ENCODE results near the gene RAD21L1.

RAD21L1 gene

GRCh38 chr20:1283522-1284510, 58.0 kb downstream of the RAD21L1 start:
- intact Hi-C loops (cut with DNase I): no loop called here
- peak in 9 of 42 donors; percentile 3 to 29 (median 16) for DNase-seq

GRCh38 chr20:1286267-1287024, 60.6 kb downstream of the RAD21L1 start:
- intact Hi-C loops (cut with DNase I): no loop called here
- peak in 3 of 42 donors; percentile 5 to 38 (median 20) for DNase-seq

- DNase-seq: no peak
Observed at GRCh38 chr20:1287306-1287705, 61.5 kb downstream of the RAD21L1 start.

GRCh38 chr20:1287787-1288569, 62.1 kb downstream of the RAD21L1 start:
- DNase-seq: peak in 1 of 42 donors; percentile 14
- intact Hi-C loops (cut with DNase I): no loop called here

More at GRCh38 chr20:1287306-1287705, 61.5 kb downstream of the RAD21L1 start:
- intact Hi-C loops (cut with DNase I): no loop called here

- intact Hi-C loops (cut with DNase I): no loop called here
- DNase-seq: peak in 30 of 42 donors; percentile 32 to 89 (median 62)
Observed at GRCh38 chr20:1291191-1291741, 65.4 kb downstream of the RAD21L1 start.

GRCh38 chr20:1292620-1293019, 66.8 kb downstream of the RAD21L1 start:
- DNase-seq: no peak
- intact Hi-C loops (cut with DNase I): no loop called here

- peak in 1 of 42 donors; percentile 26 for DNase-seq
- intact Hi-C loops (cut with DNase I): no loop called here
Observed at GRCh38 chr20:1293641-1294379, 68.0 kb downstream of the RAD21L1 start.

- intact Hi-C loops (cut with DNase I): no loop called here
Observed at GRCh38 chr20:1294497-1294896, 68.7 kb downstream of the RAD21L1 start.

GRCh38 chr20:1295276-1295930, 69.6 kb downstream of the RAD21L1 start:
- peak in 1 of 42 donors; percentile 29 for DNase-seq

More at GRCh38 chr20:1294497-1294896, 68.7 kb downstream of the RAD21L1 start:
- DNase-seq: peak in 1 of 42 donors; percentile 30

GRCh38 chr20:1296117-1296610, 70.3 kb downstream of the RAD21L1 start:
- DNase-seq: peak in 1 of 42 donors; percentile 5
- intact Hi-C loops (cut with DNase I): no loop called here

More at GRCh38 chr20:1295276-1295930, 69.6 kb downstream of the RAD21L1 start:
- intact Hi-C loops (cut with DNase I): no loop called here

GRCh38 chr20:1296922-1297321, 71.1 kb downstream of the RAD21L1 start:
- intact Hi-C loops (cut with DNase I): no loop called here
- no peak for DNase-seq

- DNase-seq: no peak
- intact Hi-C loops (cut with DNase I): no loop called here
Observed at GRCh38 chr20:1297486-1297885, 71.6 kb downstream of the RAD21L1 start.

GRCh38 chr20:1298166-1298565, 72.3 kb downstream of the RAD21L1 start:
- intact Hi-C loops (cut with DNase I): no loop called here
- no peak for DNase-seq

GRCh38 chr20:1298888-1299511, 73.2 kb downstream of the RAD21L1 start:
- DNase-seq: no peak

GRCh38 chr20:1299522-1299921, 73.7 kb downstream of the RAD21L1 start:
- no peak for DNase-seq
- intact Hi-C loops (cut with DNase I): no loop called here

More at GRCh38 chr20:1298888-1299511, 73.2 kb downstream of the RAD21L1 start:
- intact Hi-C loops (cut with DNase I): no loop called here

- no peak for DNase-seq
- intact Hi-C loops (cut with DNase I): no loop called here
Observed at GRCh38 chr20:1300083-1300840, 74.4 kb downstream of the RAD21L1 start.

Measured in head of caudate nucleus (tissue), 42 donors.